ENCODE results near the gene C10orf53.
"Not testable (repeated sequence)": the region's sequence is repeated elsewhere in the genome, so short reads cannot be mapped to it uniquely, and the experiment has no call there.

The C10orf53 gene

DNA sequence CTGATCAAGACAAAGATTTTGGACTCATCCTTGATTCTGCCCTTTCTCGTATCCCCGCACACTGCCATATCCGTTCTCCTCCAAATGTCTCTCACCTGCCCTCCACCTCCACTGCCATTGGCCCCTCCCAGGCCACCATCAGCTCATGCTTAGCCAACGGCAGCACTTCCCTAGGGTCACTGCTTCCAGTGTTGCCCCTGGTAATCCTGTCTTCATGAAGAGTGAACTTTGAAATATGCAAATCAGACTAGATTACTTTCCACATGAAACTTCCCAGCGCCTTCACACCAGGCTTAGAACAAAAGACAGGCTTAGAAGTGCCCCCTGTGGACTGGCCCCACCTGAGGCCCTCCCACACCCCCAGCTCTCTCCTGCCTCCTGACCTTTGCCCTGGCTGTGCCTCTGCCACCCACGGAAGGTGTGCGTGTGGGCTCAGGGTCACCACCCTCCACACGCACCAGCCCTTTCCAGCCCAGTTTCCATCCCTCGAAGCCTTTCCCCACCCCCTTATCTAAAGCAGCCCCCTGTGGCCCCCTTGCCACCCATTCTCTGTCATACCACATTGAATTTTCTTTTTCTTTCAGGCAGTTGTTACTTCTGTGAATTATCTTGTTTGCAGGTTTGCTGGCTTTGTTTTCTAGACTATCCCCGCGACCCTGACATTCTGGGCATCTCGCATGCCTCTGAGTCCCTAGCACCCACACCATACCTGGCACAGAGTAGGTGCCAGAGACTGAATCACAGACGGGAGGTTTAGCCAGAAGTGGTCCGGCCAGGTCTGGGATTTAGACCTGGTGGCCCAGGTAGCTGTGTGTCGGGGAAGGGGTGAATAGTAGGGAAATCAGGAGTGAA, 26.8 kb upstream of the C10orf53 start:
- in situ Hi-C loops (cut with MboI; ENCODE audit: low sequenced_read_pairs): no loop called here

DNA sequence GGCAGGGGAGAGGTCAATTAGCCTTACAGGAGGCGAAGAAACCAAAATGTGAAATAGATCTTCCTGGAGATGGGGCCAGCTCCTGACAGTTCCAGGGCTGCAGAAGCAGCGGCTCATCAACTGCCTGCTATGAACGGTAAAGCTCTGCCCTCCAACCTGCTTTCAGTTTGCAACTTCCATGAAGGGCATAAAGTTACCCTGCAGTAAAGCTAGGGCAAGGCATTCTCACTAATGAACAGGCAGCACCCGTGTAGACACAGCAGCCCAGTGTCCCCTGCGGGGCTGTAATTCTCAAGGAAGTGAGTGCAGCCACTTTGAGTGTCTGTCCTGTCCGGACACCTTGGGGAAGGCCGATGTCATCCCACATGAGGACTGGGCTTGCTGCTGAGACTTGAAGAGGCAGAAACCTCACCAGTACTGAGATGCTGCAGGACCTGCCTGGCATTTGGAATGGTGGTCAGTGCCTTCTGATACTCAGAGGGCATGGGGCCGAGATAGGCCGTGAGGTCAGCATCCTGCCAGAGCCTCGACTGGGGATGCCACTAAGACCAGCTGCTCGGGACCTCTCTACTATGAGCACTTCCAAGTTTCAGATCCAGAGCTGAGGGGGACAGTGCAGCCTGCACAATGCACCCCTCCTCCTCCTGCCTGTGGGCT, 26.1 kb upstream of the C10orf53 start:
- in situ Hi-C loops (cut with MboI; ENCODE audit: low sequenced_read_pairs): no loop called here

DNA sequence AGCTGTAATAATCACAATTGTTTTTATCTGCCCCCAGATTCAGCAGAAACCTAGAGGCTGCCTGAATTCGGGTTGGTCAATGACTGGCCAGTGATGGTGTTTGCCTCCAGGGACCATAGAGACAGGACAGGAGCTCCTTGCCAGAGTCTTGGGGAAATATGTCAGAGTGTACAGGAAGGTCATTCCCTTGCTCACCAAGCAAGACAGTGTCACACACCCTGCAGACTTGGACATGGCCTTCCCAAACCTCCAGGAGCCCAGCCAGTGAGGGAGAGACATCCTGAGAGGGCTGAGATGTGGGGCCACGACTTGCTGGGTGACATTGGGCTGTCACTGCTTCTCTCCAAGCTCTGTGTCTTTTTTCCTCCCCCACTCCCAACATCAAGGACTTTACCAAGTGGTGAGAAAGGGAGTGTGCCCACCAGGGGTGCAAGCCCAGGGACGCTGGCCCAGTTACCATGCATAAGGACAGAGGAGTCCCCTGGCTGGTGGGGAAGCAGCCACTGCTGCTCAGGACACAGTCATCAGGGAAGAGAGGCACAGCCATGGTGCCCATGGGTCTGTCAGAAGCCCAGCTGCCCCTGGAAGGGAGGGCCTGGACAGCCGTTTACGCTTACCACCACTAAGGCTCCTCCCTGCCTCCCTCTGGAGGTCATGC, 25.3 kb upstream of the C10orf53 start:
- in situ Hi-C loops (cut with MboI; ENCODE audit: low sequenced_read_pairs): no loop called here

DNA sequence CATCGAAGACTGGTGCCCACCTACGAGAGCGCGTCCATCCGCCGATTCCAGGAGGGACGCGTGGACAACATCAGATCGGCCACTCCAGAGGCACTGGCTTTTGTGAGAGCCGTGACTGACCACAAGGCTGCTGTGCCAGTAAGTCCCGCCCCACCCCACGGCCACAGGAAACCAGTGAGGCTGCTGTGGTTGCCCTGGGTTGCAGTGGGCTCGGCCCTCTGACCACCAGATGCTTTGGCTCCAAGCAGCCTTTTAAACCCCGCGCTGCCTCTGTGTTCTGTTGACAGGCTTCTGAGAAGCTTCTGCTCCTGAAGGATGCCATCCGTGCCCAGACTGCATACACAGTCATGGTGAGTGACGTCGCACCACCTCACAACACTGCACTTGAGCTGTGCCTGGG, 24.4 kb upstream of the C10orf53 start:
- in situ Hi-C loops (cut with MboI; ENCODE audit: low sequenced_read_pairs): no loop called here

DNA sequence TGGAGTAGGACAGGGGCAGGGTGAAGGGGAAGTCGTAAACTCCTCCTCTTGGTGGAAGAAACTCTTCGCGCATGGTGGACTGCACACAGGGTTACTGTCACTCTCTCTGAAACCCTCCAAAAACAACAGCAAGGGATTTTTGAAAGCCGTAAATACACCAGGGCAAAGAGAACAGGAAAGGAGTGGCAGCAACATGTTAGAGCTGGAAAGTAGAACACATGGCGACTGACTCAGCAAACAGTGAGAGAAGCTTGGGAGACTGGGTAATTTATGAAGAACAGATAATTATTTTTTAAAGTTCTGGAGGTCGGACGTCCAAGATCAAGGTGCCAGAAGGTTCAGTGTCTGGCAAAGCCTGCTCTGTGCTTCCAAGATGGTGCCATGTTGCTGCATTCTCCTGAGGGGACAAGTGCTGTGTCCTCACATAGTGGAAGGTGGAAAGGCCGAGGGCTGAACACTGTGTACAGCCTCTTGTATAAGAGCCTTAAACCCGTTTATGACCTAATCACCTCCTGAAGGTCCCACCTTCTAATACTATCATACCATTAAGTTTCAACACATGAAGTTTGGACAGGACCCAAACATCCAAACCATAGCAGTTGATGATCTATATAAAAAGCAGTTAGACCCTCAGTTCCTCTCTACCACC, 22.5 kb upstream of the C10orf53 start:
- in situ Hi-C loops (cut with MboI; ENCODE audit: low sequenced_read_pairs): no loop called here

DNA sequence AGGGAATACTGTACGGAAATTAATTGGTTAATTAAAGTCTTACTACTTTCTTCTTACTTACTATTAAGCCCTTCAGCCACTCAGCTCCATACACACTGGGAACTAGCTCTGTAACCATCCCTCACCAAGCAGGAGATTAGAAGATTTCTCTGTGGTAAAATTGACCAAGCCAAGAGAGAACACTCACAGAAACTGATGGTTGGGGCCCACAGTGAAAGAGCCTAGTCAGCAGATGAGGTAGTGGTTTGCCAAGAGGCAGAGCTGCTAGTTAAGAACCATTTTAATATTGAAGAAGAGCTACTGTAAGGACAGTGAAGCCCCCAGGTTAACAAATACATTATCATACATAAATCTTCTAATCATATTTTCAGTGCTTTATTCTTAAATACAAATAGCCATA, 21.8 kb upstream of the C10orf53 start:
- in situ Hi-C loops (cut with MboI; ENCODE audit: low sequenced_read_pairs): no loop called here

DNA sequence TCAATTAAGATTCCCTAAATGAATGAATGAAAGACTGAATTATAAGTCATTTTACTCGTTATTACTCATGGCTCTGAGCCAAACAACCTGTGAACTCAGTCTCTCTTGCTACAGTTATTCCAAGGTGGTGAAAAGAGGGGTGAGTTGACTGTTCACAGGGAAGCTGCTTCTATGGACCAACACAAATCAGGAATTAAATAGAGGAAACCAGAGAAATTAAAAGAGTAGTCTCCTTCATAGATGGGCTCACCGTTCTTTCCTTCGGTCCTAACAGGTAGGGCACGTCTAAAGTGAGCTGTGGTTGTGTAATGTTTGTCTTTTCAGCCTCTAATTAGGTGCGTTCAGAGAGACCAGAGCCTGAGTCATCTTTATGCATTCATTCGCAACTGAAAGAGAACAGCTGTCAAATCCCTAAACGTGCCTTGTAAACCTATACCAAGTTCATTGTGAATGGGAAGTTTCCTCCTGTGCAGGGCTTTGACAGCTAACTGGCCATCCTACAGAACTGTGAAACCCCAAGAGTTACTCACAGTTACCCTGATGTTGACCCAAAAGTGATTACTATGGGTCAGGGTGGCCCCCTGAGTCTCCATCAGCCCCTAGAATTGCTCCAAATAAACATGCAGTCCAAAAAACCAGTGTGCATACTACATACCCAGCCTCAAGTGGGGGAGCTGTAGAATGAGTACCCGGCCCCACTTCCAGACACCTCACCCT, 18.2 kb upstream of the C10orf53 start:
- in situ Hi-C loops (cut with MboI; ENCODE audit: low sequenced_read_pairs): no loop called here

DNA sequence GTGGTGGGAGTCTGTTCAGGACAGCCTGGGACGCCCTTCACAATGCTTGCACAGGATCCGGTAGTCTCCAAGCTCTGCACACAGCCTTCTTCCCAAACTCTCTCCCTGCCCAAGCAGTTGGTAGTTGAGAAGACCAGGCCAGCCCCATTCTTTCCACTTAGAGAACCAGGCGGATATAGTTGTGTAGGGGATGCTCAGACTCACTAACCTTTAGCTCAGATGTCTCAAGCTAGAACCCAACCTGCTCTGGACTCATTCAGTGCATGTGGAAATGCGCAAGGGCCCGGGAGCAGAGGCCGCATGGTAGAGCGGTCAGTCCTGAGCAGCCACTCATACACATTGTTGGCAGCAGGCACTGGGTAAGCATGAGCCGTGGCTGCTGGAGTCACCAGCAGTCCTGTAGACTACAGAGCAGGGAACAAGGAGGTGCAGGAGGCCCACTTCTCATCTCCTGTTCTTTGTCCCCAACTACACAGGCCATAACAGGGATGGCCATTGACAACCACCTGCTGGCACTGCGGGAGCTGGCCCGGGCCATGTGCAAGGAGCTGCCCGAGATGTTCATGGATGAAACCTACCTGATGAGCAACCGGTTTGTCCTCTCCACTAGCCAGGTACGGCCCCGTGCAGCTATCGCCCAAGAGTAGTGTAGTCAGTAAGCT, 17.2 kb upstream of the C10orf53 start:
- in situ Hi-C loops (cut with MboI; ENCODE audit: low sequenced_read_pairs): no loop called here

DNA sequence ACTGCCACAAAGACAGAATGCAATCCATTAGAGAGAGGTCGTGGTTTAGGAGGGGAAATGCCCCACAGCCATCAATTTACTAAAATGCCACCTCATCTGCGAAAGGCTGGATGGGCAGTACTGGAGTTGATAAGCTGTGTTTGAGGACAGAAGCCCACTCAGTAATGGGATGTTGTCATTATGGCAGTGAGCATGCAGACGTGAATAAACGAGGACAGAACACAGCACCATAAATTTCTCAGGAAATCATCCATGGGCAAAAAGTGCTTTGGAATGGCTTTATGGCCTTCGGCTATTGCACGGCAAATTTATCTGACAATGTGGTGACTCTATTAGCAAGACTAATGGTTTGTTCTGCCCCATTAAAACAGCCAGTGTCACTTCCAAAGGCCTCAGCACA, 15.9 kb upstream of the C10orf53 start:
- in situ Hi-C loops (cut with MboI; ENCODE audit: low sequenced_read_pairs): no loop called here

DNA sequence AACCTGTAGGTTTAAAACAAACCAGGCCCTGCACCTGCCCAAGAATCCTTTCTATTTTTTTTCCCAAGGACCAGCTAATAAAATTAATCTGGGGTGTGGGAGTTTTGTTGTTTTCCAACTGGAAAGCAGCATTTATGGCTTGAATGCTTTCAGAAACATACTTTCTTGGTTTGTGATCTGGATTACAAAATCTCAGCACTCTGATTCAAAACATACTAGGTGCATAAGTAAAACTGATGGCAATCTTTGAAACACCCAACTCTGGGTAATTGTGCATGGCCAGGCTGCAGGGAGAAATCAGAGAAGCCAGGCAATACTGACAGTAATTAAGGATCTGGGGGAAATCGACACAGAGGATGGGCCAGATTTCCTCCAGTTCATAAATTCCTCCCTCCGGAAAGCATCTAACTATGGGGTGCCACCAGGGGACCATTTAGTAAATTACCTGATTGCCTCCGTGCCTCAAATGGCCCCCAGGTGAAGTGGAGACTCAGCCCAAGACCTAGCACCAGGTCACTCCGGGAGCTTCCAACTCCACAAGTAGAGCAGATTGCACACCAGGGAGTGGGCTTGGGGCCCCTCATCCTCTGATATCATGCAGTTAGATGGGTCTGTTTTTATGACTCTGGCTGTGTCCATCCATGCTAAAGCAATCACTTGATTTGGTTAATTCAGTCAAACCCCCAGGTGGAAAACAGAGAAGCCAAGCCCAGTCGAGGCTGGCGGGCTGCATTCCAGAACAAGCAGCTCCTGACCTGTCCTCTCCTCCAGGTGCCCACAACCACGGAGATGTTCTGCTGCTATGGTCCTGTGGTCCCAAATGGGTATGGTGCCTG, 15.2 kb upstream of the C10orf53 start:
- in situ Hi-C loops (cut with MboI; ENCODE audit: low sequenced_read_pairs): no loop called here

DNA sequence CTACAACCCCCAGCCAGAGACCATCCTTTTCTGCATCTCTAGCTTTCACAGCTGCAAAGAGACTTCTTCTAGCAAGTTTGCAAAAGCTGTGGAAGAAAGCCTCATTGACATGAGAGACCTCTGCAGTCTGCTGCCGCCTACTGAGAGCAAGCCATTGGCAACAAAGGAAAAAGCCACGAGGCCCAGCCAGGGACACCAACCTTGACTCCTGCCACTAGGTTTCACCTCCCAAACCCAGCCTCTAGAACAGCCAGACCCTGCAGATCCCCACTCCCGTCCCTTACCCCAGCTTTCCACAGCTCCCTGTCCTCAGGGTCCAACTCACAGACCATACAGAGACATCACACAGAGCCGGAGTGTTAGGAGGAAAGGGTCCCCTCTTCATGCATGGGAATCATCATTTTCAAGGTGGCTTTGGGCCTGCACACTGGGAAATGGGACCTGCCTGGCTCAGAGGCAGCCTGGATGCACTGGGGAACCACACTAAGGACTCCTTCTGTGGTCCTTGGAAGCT, 14.6 kb upstream of the C10orf53 start:
- in situ Hi-C loops (cut with MboI; ENCODE audit: low sequenced_read_pairs): no loop called here

DNA sequence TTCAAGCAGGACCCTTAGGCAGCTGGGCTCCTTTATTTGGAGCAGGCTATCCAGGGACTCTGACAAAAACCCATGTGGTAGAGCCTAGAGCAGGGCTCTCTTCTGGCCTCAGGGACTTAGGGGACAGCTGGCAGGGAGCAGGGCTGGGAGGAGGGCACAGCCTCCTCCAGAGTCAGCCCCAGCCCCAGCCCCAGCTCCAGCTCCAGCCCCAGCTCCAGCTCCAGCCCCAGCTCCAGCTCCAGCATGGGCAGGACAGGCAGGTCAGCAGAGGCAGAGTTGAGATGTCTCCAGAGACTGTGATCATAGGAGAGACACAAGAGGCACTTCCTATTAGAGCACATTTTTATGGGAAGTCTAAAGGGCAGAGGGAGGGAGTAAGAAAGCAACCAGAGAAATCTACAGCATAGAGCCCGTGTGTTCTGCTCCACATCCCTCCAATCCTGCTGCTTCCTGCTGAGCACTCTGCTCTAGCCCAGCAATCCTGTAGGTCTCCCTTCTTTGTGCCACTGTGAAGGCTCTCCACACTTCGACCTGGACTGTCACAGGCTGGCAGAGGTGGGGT, 13.3 kb upstream of the C10orf53 start:
- in situ Hi-C loops (cut with MboI; ENCODE audit: low sequenced_read_pairs): no loop called here

DNA sequence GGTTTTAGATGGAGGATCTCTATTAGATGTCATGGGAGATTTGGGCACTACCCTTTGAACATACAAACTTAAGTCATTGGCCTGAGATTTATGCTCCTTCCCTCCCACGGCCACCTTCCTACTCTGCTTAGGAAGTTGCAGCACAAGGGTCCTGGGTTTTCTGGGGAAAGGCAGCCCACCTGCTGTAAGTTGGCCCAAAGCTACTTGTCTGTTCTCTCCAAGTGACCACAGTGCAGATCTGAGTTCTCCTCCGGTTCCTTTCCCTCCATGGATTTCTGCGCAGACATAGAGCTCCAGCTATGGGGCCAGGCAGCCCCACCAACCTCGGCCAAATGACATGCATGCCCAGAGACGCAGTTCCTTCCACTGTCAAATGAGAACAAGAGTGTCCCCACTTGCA, 12.8 kb upstream of the C10orf53 start:
- in situ Hi-C loops (cut with MboI; ENCODE audit: low sequenced_read_pairs): no loop called here

DNA sequence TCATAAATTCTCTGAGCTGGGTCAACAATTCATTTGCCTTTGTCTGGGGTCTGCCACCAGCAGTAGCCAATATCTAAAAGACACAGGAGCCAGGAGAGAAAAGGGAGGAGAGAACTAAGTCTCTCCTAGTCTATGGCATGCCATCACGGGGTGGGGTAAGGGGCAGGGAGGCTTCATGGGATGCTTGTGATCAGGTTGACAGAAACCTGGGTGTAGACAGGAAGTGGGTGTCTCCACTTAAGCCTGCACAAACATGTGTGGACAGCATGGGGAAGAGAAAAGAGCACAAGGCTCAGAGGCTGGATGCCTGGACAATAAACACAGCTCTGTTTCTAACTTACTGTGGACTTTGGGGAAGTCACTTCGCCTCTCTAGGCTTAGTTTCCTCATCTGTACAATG, 11.5 kb upstream of the C10orf53 start:
- in situ Hi-C loops (cut with MboI; ENCODE audit: low sequenced_read_pairs): no loop called here

DNA sequence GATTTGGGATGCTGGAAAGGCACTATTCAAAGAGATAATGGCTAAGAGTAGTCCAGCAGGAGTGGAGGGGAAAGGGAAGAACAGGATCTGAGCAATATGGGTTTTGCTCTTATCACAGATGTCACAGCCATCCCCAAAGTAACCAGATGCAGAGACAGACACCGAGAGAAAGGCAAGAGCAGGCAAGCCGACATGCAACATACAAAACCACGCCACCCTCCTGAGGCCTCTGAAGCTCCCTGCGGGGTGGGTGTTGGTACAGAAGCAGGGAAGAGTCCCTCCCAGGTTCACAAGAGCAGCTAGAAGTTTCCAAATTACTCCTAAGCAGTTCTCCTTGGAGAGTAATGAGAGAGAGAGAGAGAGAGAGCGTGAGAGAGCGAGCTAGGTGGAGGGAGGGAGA, 10.8 kb upstream of the C10orf53 start:
- in situ Hi-C loops (cut with MboI; ENCODE audit: low sequenced_read_pairs): no loop called here

DNA sequence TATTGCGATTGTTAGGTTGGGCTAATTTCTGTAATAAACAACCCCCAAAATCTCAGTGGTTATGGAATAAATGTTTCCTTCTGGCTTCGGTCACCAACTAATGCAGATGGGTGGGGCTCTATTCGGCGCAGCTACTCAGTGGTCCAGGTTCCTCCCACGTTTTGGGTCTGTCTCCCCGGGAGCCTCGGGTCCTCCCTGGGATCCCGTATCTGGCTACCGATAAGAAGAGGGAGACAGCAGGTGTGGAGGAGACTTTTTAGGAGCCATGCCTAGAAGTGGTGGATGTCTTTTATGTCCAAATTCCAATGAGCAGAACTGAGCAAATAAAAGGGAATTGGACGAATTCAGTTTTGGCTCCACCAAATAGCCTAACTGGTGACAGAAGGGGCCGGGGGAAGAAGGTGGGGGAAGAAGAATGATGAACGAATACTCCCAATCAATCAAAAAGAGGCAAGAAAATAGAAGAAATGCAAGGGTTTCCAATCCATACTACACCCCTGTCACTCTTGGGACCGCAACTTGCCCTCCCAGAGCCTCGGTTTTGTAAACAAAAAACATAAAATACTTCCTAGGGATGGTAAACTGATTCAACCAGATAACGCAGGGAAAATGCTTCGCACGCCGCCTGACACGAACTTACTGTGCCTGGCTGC, 498 bp upstream of the C10orf53 start:
- in situ Hi-C loops (cut with MboI; ENCODE audit: low sequenced_read_pairs): no loop called here

DNA sequence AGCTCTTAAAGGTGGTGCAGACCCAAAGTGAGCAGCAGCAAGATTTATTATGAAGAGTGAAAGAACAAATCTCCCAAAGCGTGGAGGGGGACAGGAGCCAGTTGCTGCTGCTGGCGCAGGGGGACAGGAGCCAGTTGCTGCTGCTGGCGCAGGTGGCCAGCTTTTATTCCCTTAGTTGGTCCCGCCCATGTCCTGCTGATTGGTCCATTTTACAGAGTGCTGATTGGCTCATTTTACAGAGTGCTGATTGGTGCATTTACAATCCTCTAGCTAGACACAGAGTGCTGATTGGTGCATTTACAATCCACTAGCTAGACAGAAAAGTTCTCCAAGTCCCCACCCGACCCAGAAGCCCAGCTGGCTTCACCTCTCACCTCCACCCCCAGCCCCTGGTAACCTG, 3.0 kb downstream of the C10orf53 start:
- in situ Hi-C loops (cut with MboI; ENCODE audit: low sequenced_read_pairs): not testable (repeated sequence)

DNA sequence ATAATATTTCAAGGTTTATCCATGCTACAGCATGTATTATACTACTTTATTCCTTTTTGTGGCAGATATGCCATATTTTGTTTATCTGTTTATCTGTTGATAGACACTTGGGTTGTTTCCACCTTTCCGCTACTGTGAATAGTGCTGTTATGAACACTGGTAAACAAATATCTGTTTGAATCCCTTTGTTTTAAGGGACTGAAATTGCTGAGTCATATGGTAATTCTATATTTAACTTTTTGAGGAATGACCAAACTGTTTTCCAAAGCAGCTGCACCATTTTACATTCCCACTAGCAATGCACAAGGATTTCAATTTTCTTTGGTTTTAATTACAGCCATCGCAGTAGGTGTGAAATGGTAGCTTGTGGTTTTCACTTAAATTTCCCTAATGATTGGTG, 3.4 kb downstream of the C10orf53 start:
- in situ Hi-C loops (cut with MboI; ENCODE audit: low sequenced_read_pairs): no loop called here

Data from hTERT RPE-1 (cell line).